Ishikawa (cell line): ENCODE data around the gene SLC49A3.

ENCODE experiments used
- CEBPB ChIP-seq: IDR thresholded peaks from 2 replicates; pipeline ENCODE4 v1.6.1; 2012
- CREB1 ChIP-seq: IDR thresholded peaks from 2 replicates; pipeline ENCODE4 v1.6.1; 2012; ENCODE audit warnings: low read depth
- EGR1 ChIP-seq: IDR thresholded peaks from 2 replicates; pipeline ENCODE4 v1.6.1; 2012
- EP300 ChIP-seq: IDR thresholded peaks from 2 replicates; pipeline ENCODE4 v1.6.1; 2012; ENCODE audit warnings: borderline replicate concordance
- FOXM1 ChIP-seq: IDR thresholded peaks from 2 replicates; pipeline ENCODE4 v1.6.1; 2012; ENCODE audit warnings: low read depth, borderline replicate concordance
- NFIC ChIP-seq: IDR thresholded peaks from 2 replicates; pipeline ENCODE4 v1.6.1; 2012
- RAD21 ChIP-seq: IDR thresholded peaks from 2 replicates; pipeline ENCODE4 v1.6.1; 2012; ENCODE audit warnings: low read depth
- TAF1 ChIP-seq: IDR thresholded peaks from 2 replicates; pipeline ENCODE4 v1.6.1; 2012; ENCODE audit warnings: low read depth, mild to moderate bottlenecking
- TCF12 ChIP-seq: IDR thresholded peaks from 2 replicates; pipeline ENCODE4 v1.6.1; 2012; ENCODE audit warnings: low read depth
- TEAD4 ChIP-seq: IDR thresholded peaks from 2 replicates; pipeline ENCODE4 v1.6.1; 2012
- YY1 ChIP-seq: IDR thresholded peaks from 2 replicates; pipeline ENCODE4 v1.6.1; 2012; ENCODE audit warnings: low read depth
- ZBTB7A ChIP-seq: IDR thresholded peaks from 2 replicates; pipeline ENCODE4 v1.6.1; 2012; ENCODE audit warnings: low read depth
- TF ChIP-seq, protein P1 (sequence below): IDR thresholded peaks from 2 replicates; pipeline ENCODE4 v1.6.1; 2012
- TF ChIP-seq, protein P2 (sequence below): IDR thresholded peaks from 2 replicates; pipeline ENCODE4 v1.6.1; 2012
- TF ChIP-seq, protein P3 (sequence below): IDR thresholded peaks from 2 replicates; pipeline ENCODE4 v1.6.1; 2012; ENCODE audit warnings: low read depth, mild to moderate bottlenecking

The SLC49A3 gene

DNA sequence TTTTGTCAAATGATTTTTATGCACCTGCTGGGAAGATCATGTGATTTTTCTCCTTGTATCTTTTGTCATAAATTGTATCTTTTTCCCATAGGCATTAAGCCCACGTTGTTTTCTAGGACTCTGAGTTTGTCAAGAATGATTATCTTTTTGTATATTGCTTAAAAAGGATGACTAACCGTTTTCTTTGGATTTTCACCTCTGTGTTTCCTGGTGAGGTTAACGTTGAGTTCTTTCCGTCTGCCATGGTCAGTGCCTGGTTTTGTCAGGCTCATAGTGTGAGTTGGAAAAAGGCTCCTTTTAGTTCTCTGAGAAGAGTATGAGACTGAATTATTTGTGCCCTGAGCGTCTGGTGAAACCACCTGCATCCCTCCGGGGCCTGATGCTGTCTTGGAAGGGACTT, 38.6 kb upstream of the SLC49A3 start:
- TF ChIP-seq RAD21 (no peak), NFIC (no peak), TAF1 (no peak), EGR1 (no peak), YY1 (no peak), CEBPB (no peak), FOXM1 (no peak)
- TF ChIP-seq, protein P1, sequence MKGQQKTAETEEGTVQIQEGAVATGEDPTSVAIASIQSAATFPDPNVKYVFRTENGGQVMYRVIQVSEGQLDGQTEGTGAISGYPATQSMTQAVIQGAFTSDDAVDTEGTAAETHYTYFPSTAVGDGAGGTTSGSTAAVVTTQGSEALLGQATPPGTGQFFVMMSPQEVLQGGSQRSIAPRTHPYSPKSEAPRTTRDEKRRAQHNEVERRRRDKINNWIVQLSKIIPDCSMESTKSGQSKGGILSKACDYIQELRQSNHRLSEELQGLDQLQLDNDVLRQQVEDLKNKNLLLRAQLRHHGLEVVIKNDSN, result no peak
- TF ChIP-seq, protein P2, sequence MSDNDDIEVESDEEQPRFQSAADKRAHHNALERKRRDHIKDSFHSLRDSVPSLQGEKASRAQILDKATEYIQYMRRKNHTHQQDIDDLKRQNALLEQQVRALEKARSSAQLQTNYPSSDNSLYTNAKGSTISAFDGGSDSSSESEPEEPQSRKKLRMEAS, result no peak

DNA sequence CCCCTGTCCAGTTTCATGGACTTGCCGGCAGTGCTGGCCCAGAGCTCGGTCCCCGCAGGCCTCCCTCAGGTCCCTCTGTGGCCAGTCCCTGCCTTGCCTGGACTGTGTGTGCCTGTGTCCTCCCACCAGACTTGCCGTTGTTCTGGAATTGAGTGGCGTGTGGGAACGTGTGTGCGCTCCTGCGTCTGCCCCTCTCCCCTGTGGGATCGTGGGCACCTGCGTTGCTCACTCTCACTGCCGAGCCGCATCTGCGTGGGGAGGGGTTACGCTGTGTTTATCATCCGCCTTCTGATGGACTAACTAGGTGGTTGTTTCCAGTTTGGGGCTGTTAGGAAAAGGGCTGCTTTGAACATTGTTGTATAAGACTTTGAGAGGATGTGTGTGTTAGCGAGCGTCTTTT, 37.9 kb upstream of the SLC49A3 start:
- TF ChIP-seq EP300 (no peak), YY1 (no peak), CEBPB (no peak), TEAD4 (no peak), RAD21 (no peak), TAF1 (no peak), CREB1 (no peak), NFIC (no peak), FOXM1 (no peak), EGR1 (no peak), TCF12 (no peak), ZBTB7A (no peak)
- TF ChIP-seq, protein P3, sequence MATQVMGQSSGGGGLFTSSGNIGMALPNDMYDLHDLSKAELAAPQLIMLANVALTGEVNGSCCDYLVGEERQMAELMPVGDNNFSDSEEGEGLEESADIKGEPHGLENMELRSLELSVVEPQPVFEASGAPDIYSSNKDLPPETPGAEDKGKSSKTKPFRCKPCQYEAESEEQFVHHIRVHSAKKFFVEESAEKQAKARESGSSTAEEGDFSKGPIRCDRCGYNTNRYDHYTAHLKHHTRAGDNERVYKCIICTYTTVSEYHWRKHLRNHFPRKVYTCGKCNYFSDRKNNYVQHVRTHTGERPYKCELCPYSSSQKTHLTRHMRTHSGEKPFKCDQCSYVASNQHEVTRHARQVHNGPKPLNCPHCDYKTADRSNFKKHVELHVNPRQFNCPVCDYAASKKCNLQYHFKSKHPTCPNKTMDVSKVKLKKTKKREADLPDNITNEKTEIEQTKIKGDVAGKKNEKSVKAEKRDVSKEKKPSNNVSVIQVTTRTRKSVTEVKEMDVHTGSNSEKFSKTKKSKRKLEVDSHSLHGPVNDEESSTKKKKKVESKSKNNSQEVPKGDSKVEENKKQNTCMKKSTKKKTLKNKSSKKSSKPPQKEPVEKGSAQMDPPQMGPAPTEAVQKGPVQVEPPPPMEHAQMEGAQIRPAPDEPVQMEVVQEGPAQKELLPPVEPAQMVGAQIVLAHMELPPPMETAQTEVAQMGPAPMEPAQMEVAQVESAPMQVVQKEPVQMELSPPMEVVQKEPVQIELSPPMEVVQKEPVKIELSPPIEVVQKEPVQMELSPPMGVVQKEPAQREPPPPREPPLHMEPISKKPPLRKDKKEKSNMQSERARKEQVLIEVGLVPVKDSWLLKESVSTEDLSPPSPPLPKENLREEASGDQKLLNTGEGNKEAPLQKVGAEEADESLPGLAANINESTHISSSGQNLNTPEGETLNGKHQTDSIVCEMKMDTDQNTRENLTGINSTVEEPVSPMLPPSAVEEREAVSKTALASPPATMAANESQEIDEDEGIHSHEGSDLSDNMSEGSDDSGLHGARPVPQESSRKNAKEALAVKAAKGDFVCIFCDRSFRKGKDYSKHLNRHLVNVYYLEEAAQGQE, result no peak
- TF ChIP-seq, protein P2, result no peak
- TF ChIP-seq, protein P1, result no peak

DNA sequence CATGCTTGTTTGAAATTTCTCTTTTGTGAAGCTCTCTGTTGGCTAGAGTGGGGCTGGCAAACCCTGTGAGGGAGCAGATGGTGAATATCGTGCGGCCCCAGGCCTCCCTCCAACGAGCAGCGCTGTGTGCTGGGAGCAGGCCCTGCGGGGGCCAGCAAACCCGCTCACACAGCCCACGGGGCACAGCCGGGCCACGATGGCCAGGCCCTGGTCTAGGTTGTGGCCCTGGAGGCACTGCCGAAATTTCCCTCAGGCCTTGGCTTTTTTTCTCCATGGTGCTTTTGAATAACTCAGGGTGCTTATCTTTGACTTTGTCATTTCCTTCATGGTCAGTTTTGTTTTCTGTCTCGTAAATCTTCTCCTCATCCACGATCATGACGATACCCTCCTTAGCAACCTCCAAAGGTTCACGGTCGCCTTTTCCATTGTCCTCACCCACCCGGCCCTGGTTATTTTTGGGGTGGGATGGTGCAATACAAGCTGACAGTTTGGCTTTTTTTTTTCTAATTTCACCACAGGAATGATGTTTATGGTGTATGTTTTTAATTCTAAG, 37.4 kb upstream of the SLC49A3 start:
- no peak for TF ChIP-seq CEBPB
- TF ChIP-seq TCF12, result no peak
- no peak for TF ChIP-seq FOXM1
- TF ChIP-seq TAF1, result no peak
- no peak for TF ChIP-seq TEAD4
- TF ChIP-seq, protein P2, result no peak
- TF ChIP-seq EGR1, result no peak
- TF ChIP-seq, protein P1, result no peak

DNA sequence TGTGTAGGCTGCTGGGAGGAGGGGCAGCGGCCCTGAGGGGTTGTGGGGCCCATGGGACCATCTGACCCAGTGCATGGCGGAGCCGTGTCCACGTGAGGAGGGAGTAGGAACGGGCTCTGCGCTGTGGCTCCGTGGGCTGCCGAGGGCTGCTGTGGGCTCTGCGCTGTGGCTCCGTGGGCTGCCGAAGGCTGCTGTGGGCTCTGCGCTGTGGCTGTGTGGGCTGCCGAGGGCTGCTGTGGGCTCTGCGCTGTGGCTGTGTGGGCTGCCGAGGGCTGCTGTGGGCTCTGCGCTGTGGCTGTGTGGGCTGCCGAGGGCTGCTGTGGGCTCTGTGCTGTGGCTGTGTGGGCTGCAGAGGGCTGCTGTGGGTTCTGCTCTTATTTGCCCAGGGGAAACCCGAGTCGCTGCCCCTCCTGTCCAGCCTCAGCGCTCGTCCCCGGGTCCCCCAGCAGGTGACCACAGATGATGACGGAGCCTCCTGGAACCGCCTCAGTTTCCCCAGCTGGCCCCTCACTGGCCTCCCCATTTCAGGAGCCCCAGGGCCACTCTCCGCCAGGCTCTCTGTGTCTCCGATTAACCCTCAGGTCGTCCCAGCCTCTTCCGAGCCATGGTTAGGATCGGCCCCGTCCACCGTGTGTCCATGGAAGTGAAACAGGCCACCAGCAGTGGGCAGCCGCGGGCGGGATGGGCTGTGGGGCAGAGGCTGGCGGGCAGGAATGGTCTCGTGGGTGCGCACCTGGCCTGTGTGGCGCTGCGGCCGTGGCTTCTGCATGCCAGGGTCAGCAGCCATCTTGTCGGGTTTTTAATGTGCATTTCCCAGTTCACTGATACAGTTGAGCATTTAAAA, 36.7 kb upstream of the SLC49A3 start:
- TF ChIP-seq TCF12 (no peak), FOXM1 (no peak), EGR1 (no peak), YY1 (no peak), ZBTB7A (no peak), CEBPB (no peak), CREB1 (no peak), EP300 (no peak)
- TF ChIP-seq, protein P1, result no peak
- TF ChIP-seq, protein P3, result no peak
- TF ChIP-seq, protein P2, result no peak
